Tibial nerve (tissue), 4 donors: ENCODE results near the gene ADK. TPM values are rescaled to one million over a fixed set of nuclear protein-coding genes. Genes with fewer than 3 reads are reported as not detected.
A peak's percentile ranks its signal among the peaks of the same experiment; 100 is the strongest.
"Not testable (repeated sequence)": the region's sequence is repeated elsewhere in the genome, so short reads cannot be mapped to it uniquely, and the experiment has no call there.

Experiments
- DNase-seq, 2 donors: peaks; one replicate each; pipeline ENCODE4 v3.0.0-alpha.2; 2019; ENCODE audit warnings: low spot score in 2 of 2
- H3K27ac ChIP-seq, 4 donors: fragments of 200-600 bp; sonication (generic) in 3 of 4; one replicate each; pipeline ENCODE4 v1.5.1; 2017 to 2019; ENCODE audit warnings: mild to moderate bottlenecking in 1 of 4
- H3K27me3 ChIP-seq, 2 donors: fragments of 200-600 bp; sonication (generic) in 1 of 2; one replicate each; pipeline versions ENCODE4 v1.5.1 to v1.6.0; 2017 to 2019
- H3K36me3 ChIP-seq, 3 donors: fragments of 200-600 bp; sonication (generic); one replicate each; pipeline ENCODE4 v1.5.1; 2018 to 2019
- H3K4me1 ChIP-seq, 4 donors: fragments of 200-600 bp; sonication (generic) in 3 of 4; one replicate each; pipeline ENCODE4 v1.5.1; 2017 to 2019
- H3K4me3 ChIP-seq, 4 donors: fragments of 200-600 bp; sonication (generic) in 3 of 4; one replicate each; pipeline ENCODE4 v1.5.1; 2017 to 2019; ENCODE audit warnings: mild to moderate bottlenecking in 1 of 4, moderate library complexity in 1 of 4
- H3K9me3 ChIP-seq, 4 donors: fragments of 200-600 bp; sonication (generic) in 3 of 4; one replicate each; pipeline ENCODE4 v1.5.1; 2017 to 2019
- CTCF ChIP-seq, 5 experiments: fragments of 200-600 bp in 3 of 5; fragments of 450-650 bp in 2 of 5; sonication (generic) in 3 of 5; IDR thresholded peaks; one replicate each; pipeline ENCODE4 v1.5.1; 2016 to 2019; ENCODE audit warnings: antibody characterized with exemption in 5 of 5, mild to moderate bottlenecking in 3 of 5, moderate library complexity in 2 of 5
- EP300 ChIP-seq, 2 donors: sonication (generic); formaldehyde crosslinking; IDR thresholded peaks; one replicate each; pipeline ENCODE4 v1.6.1; 2017; ENCODE audit warnings: antibody characterized with exemption in 2 of 2, mild to moderate bottlenecking in 1 of 2
- POLR2A ChIP-seq, 2 donors: fragments of 450-650 bp; IDR thresholded peaks; one replicate each; pipeline ENCODE4 v1.6.1; 2017; ENCODE audit warnings: antibody characterized with exemption in 2 of 2, mild to moderate bottlenecking in 2 of 2, moderate library complexity in 2 of 2
- WGBS, 2 donors: methylation state at CpG; one replicate each; pipeline ENCODE4 v1.1.5; 2018; 5-methylcytosine and 5-hydroxymethylcytosine counted together
- total RNA-seq, 4 donors: library from RNA; depleted of rRNA; stranded (reverse); fragments of >200 nt; gene quantifications; one replicate each; pipeline ENCODE4 v1.1.0, GENCODE V29; 2016

ADK gene
- total RNA-seq, 4 donors from 2014 or later, result 28.2 to 50.9 (median 34.0) TPM

GRCh38 chr10:74145133-74145532 lies 5.9 kb upstream of the ADK start:
- H3K9me3 ChIP-seq, result no peaks in the 10 kb centered on the region
- no peak overlapping the region for H3K4me3 ChIP-seq
- H3K4me1 ChIP-seq, result peaks cover 0 to 47% (median 12%) of the 10 kb centered on the region in 4 donors
- no peaks in the 10 kb centered on the region for H3K27me3 ChIP-seq
- TF ChIP-seq POLR2A (IDR thresholded peaks at IDR 0.05), result no peak
- no peak for TF ChIP-seq EP300 (IDR thresholded peaks at IDR 0.05)
- no peak for TF ChIP-seq CTCF (IDR thresholded peaks at IDR 0.05)
- H3K27ac ChIP-seq, result no peak overlapping the region
- 8 to 29% methylated on average over 2 of the region's 2 CpGs for WGBS, 2 donors
- peaks cover 0 to 1% (median 0%) of the 10 kb centered on the region in 3 donors for H3K36me3 ChIP-seq
- peak in 1 of 2 donors; percentile 27 for DNase-seq

GRCh38 chr10:74146980-74147379 lies 4.0 kb upstream of the ADK start:
- H3K9me3 ChIP-seq, H3K27ac ChIP-seq, DNase-seq, H3K36me3 ChIP-seq, H3K27me3 ChIP-seq, H3K4me3 ChIP-seq: not testable (repeated sequence)
- peaks cover 0 to 51% (median 12%) of the 10 kb centered on the region in 4 donors for H3K4me1 ChIP-seq
- WGBS, 2 donors, result 94 to 95% methylated on average over 10 of the region's 10 CpGs

GRCh38 chr10:74150204-74150989 lies 624 bp upstream of the ADK start, which contains the start of gene AP3M1:
TSS of gene AP3M1 (minus strand) at chr10:74150828. CDS start at chr10:74138379, 12,449 bp downstream.
- peak within 1 kb of the TSS; percentile 88 to 93 (median 88) for H3K27ac ChIP-seq
- H3K27me3 ChIP-seq, result no peaks in the 10 kb centered on the region
- H3K36me3 ChIP-seq, result no peaks in the 10 kb centered on the region
- TF ChIP-seq CTCF (IDR thresholded peaks at IDR 0.05) (no peak), EP300 (IDR thresholded peaks at IDR 0.05) (no peak), POLR2A (IDR thresholded peaks at IDR 0.05) (no peak)
- H3K4me3 ChIP-seq, result peak within 1 kb of the TSS; percentile 68 to 85 (median 82)
- H3K9me3 ChIP-seq, result no peaks in the 10 kb centered on the region
- peaks cover 3 to 59% (median 21%) of the 10 kb centered on the region in 4 donors for H3K4me1 ChIP-seq
- peak; percentile 64 to 82 for DNase-seq
- 0 to 1% methylated on average over 32 of the region's 32 CpGs for whole genome bisulfite sequencing, 2 donors

- 28 to 35% methylated on average over 5 of the region's 5 CpGs for WGBS, 2 donors
- Histone ChIP-seq H3K36me3 (no peaks in the 10 kb centered on the region), H3K4me1 (peaks cover 3 to 52% (median 20%) of the 10 kb centered on the region in 4 donors)
Measured at GRCh38 chr10:74151879-74152722, 1.1 kb downstream of the ADK start.

More at GRCh38 chr10:74151879-74152722, 1.1 kb downstream of the ADK start:
- Histone ChIP-seq H3K9me3 (no peaks in the 10 kb centered on the region), H3K27ac (peak overlapping the region; percentile 88 to 93 (median 88)), H3K4me3 (peak overlapping the region; percentile 68 to 85 (median 82)), H3K27me3 (no peaks in the 10 kb centered on the region)
- TF ChIP-seq EP300 (IDR thresholded peaks at IDR 0.05) (no peak), POLR2A (IDR thresholded peaks at IDR 0.05) (no peak), CTCF (IDR thresholded peaks at IDR 0.05) (no peak)
- DNase-seq, result peak in 1 of 2 donors; percentile 33
